ENCODE data around the gene RP2.

GRCh38 chrX:46918434-46918833 is 81.6 kb downstream of the RP2 start:
- TF ChIP-seq YY1 (IDR thresholded peaks at IDR 0.05; ENCODE audit: insufficient read depth, insufficient read length) (no peak), ZNF274 (IDR thresholded peaks at IDR 0.05; ENCODE audit: low read depth, low read length) (no peak), SUZ12 (IDR thresholded peaks at IDR 0.05; ENCODE audit: extremely low read depth, insufficient read depth, insufficient read length) (no peak)

Data from NT2/D1 (cell line).